GM12874 (cell line): ENCODE data around the gene PLCG1.

Experiments
- CTCF ChIP-seq: IDR thresholded peaks from 2 replicates; pipeline ENCODE4 v1.5.1; 2011; ENCODE audit warnings: low read depth, mild to moderate bottlenecking, control low read depth, low read length, moderate library complexity; ENCODE audit not compliant: insufficient read depth

Gene PLCG1

GRCh38 chr20:41116282-41116956 is 20.9 kb upstream of the PLCG1 start:
- TF ChIP-seq CTCF, result no peak

- no peak for TF ChIP-seq CTCF
Observed at GRCh38 chr20:41118632-41119031, 18.7 kb upstream of the PLCG1 start.

GRCh38 chr20:41119614-41120561 is 17.5 kb upstream of the PLCG1 start:
- no peak for TF ChIP-seq CTCF

- no peak for TF ChIP-seq CTCF
Observed at GRCh38 chr20:41121399-41121798, 15.9 kb upstream of the PLCG1 start.

GRCh38 chr20:41123631-41124030 is 13.7 kb upstream of the PLCG1 start:
- no peak for TF ChIP-seq CTCF

GRCh38 chr20:41124451-41125094 is 12.8 kb upstream of the PLCG1 start:
- no peak for TF ChIP-seq CTCF
